ENCODE measurements around the gene TF. TPM values are rescaled to one million over a fixed set of nuclear protein-coding genes. Genes with fewer than 3 reads are reported as not detected.

The TF gene
- total and polyA plus RNA-seq, 10 of the 15 experiments (the other 5 are each of a cell fraction or from before 2014, with no cell fraction given), result under 0.01 to 8.9 (median 0.05) TPM; not detected in 1

GRCh38 chr3:133845127-133845526 lies 98.9 kb downstream of the TF start:
- H2AFZ ChIP-seq (ENCODE audit: control insufficient read depth, low read depth, low read length), result no peak overlapping the region
- H3K9ac ChIP-seq (ENCODE audit: control insufficient read depth, insufficient read depth, low read length), result no peak overlapping the region
- no peak overlapping the region for H3K4me2 ChIP-seq (ENCODE audit: control insufficient read depth, insufficient read depth)
- BruUV-seq (replicated peaks), result no TSS peak
- WGBS (ENCODE audit: insufficient coverage, insufficient replicate concordance, low lambda C conversion rate, missing lambda C conversion rate), result 90% methylated on average over 4 of the region's 4 CpGs
- in situ Hi-C loops (cut with MboI), result no loop called here
- FAIRE-seq (no peak), ATAC-seq (no peak), DNase-seq (ENCODE audit: low read depth, low spot score) (no peak)
- peaks cover 8% of the 10 kb centered on the region for H3K4me1 ChIP-seq (ENCODE audit: control insufficient read depth, insufficient read depth, low read length)
- no peak overlapping the region for H3K27ac ChIP-seq (ENCODE audit: control insufficient read depth, insufficient read depth)
- H4K20me1 ChIP-seq (ENCODE audit: control insufficient read depth, insufficient read depth), result no peaks in the 10 kb centered on the region
- ChIA-PET SMC1A (ENCODE audit: uncharacterized antibody, unreplicated experiment) (no interaction called here), POLR2A (no interaction called here), CTCF (no interaction called here), RAD21 (ENCODE audit: unreplicated experiment) (no interaction called here)
- no peaks in the 10 kb centered on the region for H3K9me3 ChIP-seq (replicated peaks; ENCODE audit: control insufficient read depth, insufficient read depth, low read length)
- H3K27me3 ChIP-seq (replicated peaks in 1 of 2; ENCODE audit: control insufficient read depth in 2 of 2, insufficient read depth in 2 of 2, low read length in 1 of 2), result peaks cover 0 to 5% of the 10 kb centered on the region in 2 experiments; a peak in 3 of 4 replicates
- H3K4me3 ChIP-seq, result no peak overlapping the region
- intact Hi-C loops (cut with micrococcal nuclease; ENCODE audit: unreplicated experiment), result no loop called here
- no peaks in the 10 kb centered on the region for H3K79me2 ChIP-seq (ENCODE audit: control insufficient read depth, insufficient read depth, low read length)
- H3K36me3 ChIP-seq (ENCODE audit: control insufficient read depth in 2 of 2, insufficient read depth in 2 of 2, low read length in 1 of 2), result no peaks in the 10 kb centered on the region; a peak in 1 of 4 replicates
- TF ChIP-seq USF1 (IDR thresholded peaks at IDR 0.05; ENCODE audit: borderline replicate concordance, extremely low read length, insufficient read depth, low read depth, low read length) (no peak), FOXM1 (IDR thresholded peaks at IDR 0.05; ENCODE audit: low read depth, low read length) (no peak), NR2C2 (IDR thresholded peaks at IDR 0.05; ENCODE audit: borderline replicate concordance, control insufficient read depth, insufficient read length, low read depth) (no peak), KLF5 (IDR thresholded peaks at IDR 0.05; ENCODE audit: partially characterized antibody) (no peak)

Small RNAs within 50 kb of the gene (small RNA-seq; reads per million reads assigned to genes)
- gene RNA5SP140, result not detected

Other genes with a start within 250 kb of the TF start
- gene CDV3, start 172.7 kb upstream of the TF start, total RNA-seq (2014; rRNA removed), result 131 and 146 TPM in 2 replicates
- 206 and 210 TPM in 2 replicates for gene CDV3, start 172.7 kb upstream of the TF start, total RNA-seq (2014; rRNA removed; fragmentation: Illumina TruSeq; extraction: Trizol)
- 214 and 219 TPM in 2 replicates for gene CDV3, start 172.7 kb upstream of the TF start, total RNA-seq (2021)
- gene CDV3, start 172.7 kb upstream of the TF start, polyA plus RNA-seq (2011; rRNA removed), result 133 and 170 TPM in 2 replicates
- 214 and 246 TPM in 2 replicates for gene CDV3, start 172.7 kb upstream of the TF start, polyA plus RNA-seq (2014; fragmentation: Illumina TruSeq; extraction: Trizol)
- 100 to 1,000 TPM; 133 to 466 TPM for gene CDV3, start 172.7 kb upstream of the TF start, polyA plus RNA-seq (2014; fragmentation: Nextera tagmentation; extraction: Ambion mirVana)
- gene CDV3, start 172.7 kb upstream of the TF start, polyA plus RNA-seq (2014; rRNA removed), result 137 and 138 TPM in 2 replicates
- 10 to 100 TPM; 42.3 to 48.4 TPM for gene CDV3, start 172.7 kb upstream of the TF start, polyA plus RNA-seq (2016; fragmentation: Nextera tagmentation; extraction: Ambion mirVana)
- 81.2 and 85.2 TPM in 2 replicates for gene TOPBP1, start 84.5 kb upstream of the TF start, total RNA-seq (2014; rRNA removed)
- 97.5 and 99.3 TPM in 2 replicates for gene TOPBP1, start 84.5 kb upstream of the TF start, total RNA-seq (2014; rRNA removed; fragmentation: Illumina TruSeq; extraction: Trizol)
- gene TOPBP1, start 84.5 kb upstream of the TF start, total RNA-seq (2021), result 49.5 and 58.3 TPM in 2 replicates
- 97.6 and 112 TPM in 2 replicates for gene TOPBP1, start 84.5 kb upstream of the TF start, polyA plus RNA-seq (2011; rRNA removed)
- 77.8 and 84.4 TPM in 2 replicates for gene TOPBP1, start 84.5 kb upstream of the TF start, polyA plus RNA-seq (2014; fragmentation: Illumina TruSeq; extraction: Trizol)
- gene TOPBP1, start 84.5 kb upstream of the TF start, polyA plus RNA-seq (2014; fragmentation: Nextera tagmentation; extraction: Ambion mirVana), result 10 to 100 TPM; 18.3 to 19.9 TPM
- gene TOPBP1, start 84.5 kb upstream of the TF start, polyA plus RNA-seq (2014; rRNA removed), result 58.6 and 64.6 TPM in 2 replicates
- gene TOPBP1, start 84.5 kb upstream of the TF start, polyA plus RNA-seq (2016; fragmentation: Nextera tagmentation; extraction: Ambion mirVana), result 10 to 100 TPM; 44.9 to 45.7 TPM
- gene SRPRB, start 59.4 kb downstream of the TF start, total RNA-seq (2014; rRNA removed), result 45.5 and 46.9 TPM in 2 replicates
- gene SRPRB, start 59.4 kb downstream of the TF start, total RNA-seq (2014; rRNA removed; fragmentation: Illumina TruSeq; extraction: Trizol), result 37.6 and 43.0 TPM in 2 replicates
- gene SRPRB, start 59.4 kb downstream of the TF start, total RNA-seq (2021), result 63.0 and 65.1 TPM in 2 replicates
- gene SRPRB, start 59.4 kb downstream of the TF start, polyA plus RNA-seq (2011; rRNA removed), result 45.2 and 45.6 TPM in 2 replicates
- 42.4 and 46.3 TPM in 2 replicates for gene SRPRB, start 59.4 kb downstream of the TF start, polyA plus RNA-seq (2014; fragmentation: Illumina TruSeq; extraction: Trizol)
- 10 to 100 TPM; 30.6 to 39.1 TPM for gene SRPRB, start 59.4 kb downstream of the TF start, polyA plus RNA-seq (2014; fragmentation: Nextera tagmentation; extraction: Ambion mirVana)
- gene SRPRB, start 59.4 kb downstream of the TF start, polyA plus RNA-seq (2014; rRNA removed), result 56.1 and 60.2 TPM in 2 replicates
- 100 to 1,000 TPM in 1 of 2 experiments, 10 to 100 TPM in 1; 93.7 to 107 TPM for gene SRPRB, start 59.4 kb downstream of the TF start, polyA plus RNA-seq (2016; fragmentation: Nextera tagmentation; extraction: Ambion mirVana)
- gene RAB6B, start 149.5 kb downstream of the TF start, total RNA-seq (2014; rRNA removed), result not detected in 2 replicates
- gene RAB6B, start 149.5 kb downstream of the TF start, total RNA-seq (2014; rRNA removed; fragmentation: Illumina TruSeq; extraction: Trizol), result not detected in 2 replicates
- gene RAB6B, start 149.5 kb downstream of the TF start, total RNA-seq (2021), result 0.13 TPM in 1 of 2 replicates, not detected in the other
- not detected in 2 replicates for gene RAB6B, start 149.5 kb downstream of the TF start, polyA plus RNA-seq (2011; rRNA removed)
- gene RAB6B, start 149.5 kb downstream of the TF start, polyA plus RNA-seq (2014; fragmentation: Illumina TruSeq; extraction: Trizol), result 0.01 TPM in 1 of 2 replicates, not detected in the other
- under 1 TPM in 1 of 2 experiments, not detected in 1; 0.02 TPM for gene RAB6B, start 149.5 kb downstream of the TF start, polyA plus RNA-seq (2014; fragmentation: Nextera tagmentation; extraction: Ambion mirVana)
- gene RAB6B, start 149.5 kb downstream of the TF start, polyA plus RNA-seq (2014; rRNA removed), result 0.04 TPM in 1 of 2 replicates, not detected in the other
- under 1 TPM; 0.09 to 0.16 TPM for gene RAB6B, start 149.5 kb downstream of the TF start, polyA plus RNA-seq (2016; fragmentation: Nextera tagmentation; extraction: Ambion mirVana)

Data from GM12878 (cell line).